Ascending aorta (tissue), 2 donors: ENCODE data around the gene ESF1. TPM values are rescaled to one million over a fixed set of nuclear protein-coding genes. Genes with fewer than 3 reads are reported as not detected.

Experiments used
- DNase-seq, 2 donors: peaks; one replicate each; pipeline ENCODE4 v3.0.0-alpha.2; 2019; ENCODE audit warnings: low spot score in 2 of 2
- H3K27ac ChIP-seq, 2 donors: fragments of 200-600 bp; sonication (generic); one replicate each; pipeline ENCODE4 v1.5.1; 2016 to 2017; ENCODE audit warnings: mild to moderate bottlenecking in 1 of 2
- H3K27me3 ChIP-seq: fragments of 200-600 bp; sonication (generic); one replicate; pipeline ENCODE4 v1.5.1; 2017
- H3K36me3 ChIP-seq, 2 donors: fragments of 200-600 bp; sonication (generic); one replicate each; pipeline ENCODE4 v1.5.1; 2016
- H3K4me1 ChIP-seq, 2 donors: fragments of 200-600 bp; sonication (generic); one replicate each; pipeline ENCODE4 v1.5.1; 2016 to 2017; ENCODE audit warnings: mild to moderate bottlenecking in 1 of 2
- H3K4me3 ChIP-seq, 2 donors: fragments of 200-600 bp; sonication (generic); one replicate each; pipeline ENCODE4 v1.5.1; 2016 to 2017; ENCODE audit warnings: mild to moderate bottlenecking in 1 of 2
- H3K9me3 ChIP-seq, 2 donors: fragments of 200-600 bp; sonication (generic); one replicate each; pipeline ENCODE4 v1.5.1; 2016
- CTCF ChIP-seq, 3 experiments: fragments of 200-600 bp in 2 of 3; fragments of 450-650 bp in 1 of 3; sonication (generic) in 2 of 3; IDR thresholded peaks; one replicate each; pipeline ENCODE4 v1.5.1; 2016 to 2019; ENCODE audit warnings: antibody characterized with exemption in 3 of 3, mild to moderate bottlenecking in 1 of 3, moderate library complexity in 1 of 3
- intact Hi-C: fragments of 100-400 bp; cut with DNase I; formaldehyde crosslinking; loops from one replicate; pipeline ENCODE4 v1.15.1; 2023
- total RNA-seq: library from RNA; depleted of rRNA; stranded (reverse); fragments of >200 nt; gene quantifications from one replicate; pipeline ENCODE4 v1.1.0, GENCODE V29; 2016

ESF1 gene
- total RNA-seq, 1 donor from 2014 or later = 5.7 TPM

GRCh38 chr20:13788167-13788834 lies 3.6 kb upstream of the ESF1 start:
- no peak for DNase-seq

GRCh38 chr20:13786143-13786828 lies 1.6 kb upstream of the ESF1 start:
- no peaks in the 10 kb centered on the region for H3K9me3 ChIP-seq
- intact Hi-C loops = no loop called here
- H3K4me3 ChIP-seq = peak overlapping the region; percentile 71 to 83
- no peaks in the 10 kb centered on the region for H3K27me3 ChIP-seq
- no peak overlapping the region for H3K27ac ChIP-seq
- H3K36me3 ChIP-seq = peaks cover 25 to 31% of the 10 kb centered on the region in 2 donors
- peaks cover 0 to 11% of the 10 kb centered on the region in 2 donors for H3K4me1 ChIP-seq
- no peak for TF ChIP-seq CTCF (IDR thresholded peaks at IDR 0.05)
- DNase-seq = no peak

More at GRCh38 chr20:13788167-13788834, 3.6 kb upstream of the ESF1 start:
- Histone ChIP-seq H3K9me3 (no peaks in the 10 kb centered on the region), H3K4me3 (no peak overlapping the region), H3K36me3 (peaks cover 31 to 35% of the 10 kb centered on the region in 2 donors), H3K27ac (no peak overlapping the region), H3K4me1 (peaks cover 0 to 11% of the 10 kb centered on the region in 2 donors), H3K27me3 (no peaks in the 10 kb centered on the region)
- intact Hi-C loops = no loop called here
- TF ChIP-seq CTCF (IDR thresholded peaks at IDR 0.05) = peak in 1 of 3 experiments; percentile 33

GRCh38 chr20:13784271-13784892 lies 337 bp downstream of the ESF1 start:
- intact Hi-C loops = loop anchor here (1.0 kb wide), 1 partner anchor 1050 kb away; no protein-coding TSS in a partner anchor
- DNase-seq = no peak
- H3K36me3 ChIP-seq = peaks cover 18 to 20% of the 10 kb centered on the region in 2 donors

GRCh38 chr20:13783528-13783927 lies 1.2 kb downstream of the ESF1 start:
- Histone ChIP-seq H3K36me3 (peaks cover 14 to 18% of the 10 kb centered on the region in 2 donors), H3K27me3 (no peaks in the 10 kb centered on the region), H3K4me1 (peaks cover 0 to 11% of the 10 kb centered on the region in 2 donors), H3K27ac (no peak overlapping the region), H3K4me3 (peak overlapping the region in 1 of 2 donors; percentile 71), H3K9me3 (no peaks in the 10 kb centered on the region)
- no peak for TF ChIP-seq CTCF (IDR thresholded peaks at IDR 0.05)
- DNase-seq = no peak
- intact Hi-C loops = no loop called here

More at GRCh38 chr20:13784271-13784892, 337 bp downstream of the ESF1 start:
- no peaks in the 10 kb centered on the region for H3K9me3 ChIP-seq
- H3K4me3 ChIP-seq = peak overlapping the region; percentile 71 to 83
- H3K4me1 ChIP-seq = peaks cover 0 to 11% of the 10 kb centered on the region in 2 donors
- no peak for TF ChIP-seq CTCF (IDR thresholded peaks at IDR 0.05)
- H3K27ac ChIP-seq = peak overlapping the region in 1 of 2 donors; percentile 70
- no peaks in the 10 kb centered on the region for H3K27me3 ChIP-seq

DNA sequence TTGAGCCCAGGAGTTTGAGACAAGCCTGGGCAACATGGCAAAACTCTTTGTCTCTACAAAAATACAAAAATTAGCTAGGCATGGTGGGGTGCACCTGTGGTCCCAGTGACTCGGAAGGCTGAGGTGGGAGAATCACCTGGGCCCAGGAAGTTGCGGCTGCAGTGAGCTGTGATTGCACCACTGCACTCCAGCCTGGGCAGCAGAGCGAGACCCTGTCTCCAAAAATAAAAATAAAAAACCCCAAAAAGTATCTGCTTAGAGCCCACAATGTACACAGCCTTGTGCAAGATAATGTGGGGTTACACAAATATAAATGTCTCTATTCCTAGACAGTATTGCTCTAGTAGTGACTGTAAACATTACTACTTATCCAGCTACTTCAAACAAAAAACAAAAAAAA lies 5.9 kb downstream of the ESF1 start:
- DNase-seq = no peak
- Histone ChIP-seq H3K4me1 (no peaks in the 10 kb centered on the region), H3K4me3 (no peak overlapping the region), H3K36me3 (peaks cover 22 to 48% of the 10 kb centered on the region in 2 donors), H3K27ac (no peak overlapping the region), H3K27me3 (no peaks in the 10 kb centered on the region), H3K9me3 (no peaks in the 10 kb centered on the region)
- intact Hi-C loops = loop anchor here (5.0 to 10.0 kb wide), 2 partner anchors 557 to 854 kb away; partner anchors contain the start of gene ISM1
- no peak for TF ChIP-seq CTCF (IDR thresholded peaks at IDR 0.05)
